ENCODE results near the gene IFNAR1. TPM values are rescaled to one million over a fixed set of nuclear protein-coding genes. Genes with fewer than 3 reads are reported as not detected.

The IFNAR1 gene
- total and polyA plus RNA-seq, 7 donors = 10.4 to 31.6 (median 17.5) TPM

GRCh38 chr21:33283203-33283602 is 41.6 kb upstream of the IFNAR1 start:
- ATAC-seq (no peak), DNase-seq (no peak)
- H3K9me3 ChIP-seq = peaks cover 9% of the 10 kb centered on the region
- H3K36me3 ChIP-seq (ENCODE audit: insufficient read depth in 1 of 2, low read depth in 1 of 2) = peaks cover 0 to 50% of the 10 kb centered on the region in 2 donors
- WGBS, 3 donors = 90 to 97% (median 95%) methylated on average over 5 of the region's 5 CpGs
- no peak overlapping the region for H3K27ac ChIP-seq
- no peak for TF ChIP-seq CTCF (IDR thresholded peaks at IDR 0.05)
- H3K4me1 ChIP-seq = no peaks in the 10 kb centered on the region
- H3K4me3 ChIP-seq = no peak overlapping the region
- H3K27me3 ChIP-seq (ENCODE audit: insufficient read depth in 3 of 3, low read length in 2 of 3) = no peaks in the 10 kb centered on the region
- intact Hi-C loops (cut with DNase I) = no loop called here

- no peak for ATAC-seq
- Histone ChIP-seq H3K27me3 (ENCODE audit: insufficient read depth in 3 of 3, low read length in 2 of 3) (no peaks in the 10 kb centered on the region), H3K4me3 (no peak overlapping the region), H3K36me3 (ENCODE audit: insufficient read depth in 1 of 2, low read depth in 1 of 2) (peaks cover 0 to 52% of the 10 kb centered on the region in 2 donors), H3K27ac (peak overlapping the region; percentile 15), H3K4me1 (no peaks in the 10 kb centered on the region), H3K9me3 (no peaks in the 10 kb centered on the region)
- no peak for DNase-seq
- no peak for TF ChIP-seq CTCF (IDR thresholded peaks at IDR 0.05)
- 57 to 59% (median 58%) methylated on average over 11 of the region's 11 CpGs for WGBS, 3 donors
- intact Hi-C loops (cut with DNase I) = no loop called here
These were observed 38.7 kb upstream of the IFNAR1 start for GRCh38 chr21:33286076-33286475.

- Histone ChIP-seq H3K4me3 (no peak overlapping the region), H3K4me1 (no peaks in the 10 kb centered on the region), H3K27me3 (ENCODE audit: insufficient read depth in 3 of 3, low read length in 2 of 3) (no peaks in the 10 kb centered on the region), H3K9me3 (no peaks in the 10 kb centered on the region), H3K36me3 (ENCODE audit: insufficient read depth in 1 of 2, low read depth in 1 of 2) (peaks cover 0 to 56% of the 10 kb centered on the region in 2 donors), H3K27ac (peak overlapping the region; percentile 15)
- no peak for DNase-seq
- no peak for TF ChIP-seq CTCF (IDR thresholded peaks at IDR 0.05)
- ATAC-seq = peak in 1 of 4 donors; percentile 59
- 64 to 70% (median 69%) methylated on average over 15 of the region's 15 CpGs for WGBS, 3 donors
- intact Hi-C loops (cut with DNase I) = no loop called here
These were observed 37.9 kb upstream of the IFNAR1 start for GRCh38 chr21:33286600-33287456.

- no peak for TF ChIP-seq CTCF (IDR thresholded peaks at IDR 0.05)
- H3K36me3 ChIP-seq (ENCODE audit: insufficient read depth in 1 of 2, low read depth in 1 of 2) = peaks cover 0 to 59% of the 10 kb centered on the region in 2 donors
- WGBS, 3 donors = 67 to 78% (median 72%) methylated on average over 11 of the region's 11 CpGs
- ATAC-seq (no peak), DNase-seq (no peak)
- H3K27me3 ChIP-seq (ENCODE audit: insufficient read depth in 3 of 3, low read length in 2 of 3) = no peaks in the 10 kb centered on the region
- no peaks in the 10 kb centered on the region for H3K4me1 ChIP-seq
- no peak overlapping the region for H3K4me3 ChIP-seq
- H3K9me3 ChIP-seq = no peaks in the 10 kb centered on the region
- H3K27ac ChIP-seq = no peak overlapping the region
- intact Hi-C loops (cut with DNase I) = no loop called here
These were observed 35.5 kb upstream of the IFNAR1 start for GRCh38 chr21:33289199-33289819.
